HG02642 (cell line): Measurements from ENCODE around the gene ANO2.

Source experiments
- ATAC-seq: cut with Tn5 transposase; IDR thresholded peaks from one replicate; pipeline ENCODE4 v1.9.1; 2021; ENCODE audit warnings: mild to moderate bottlenecking; ENCODE audit not compliant: unreplicated experiment, poor library complexity

ANO2 gene

GRCh38 chr12:5648692-5649359 is 296.2 kb downstream of the ANO2 start:
- no peak for ATAC-seq

GRCh38 chr12:5643266-5643665 is 301.8 kb downstream of the ANO2 start:
- ATAC-seq: no peak

- no peak for ATAC-seq
Measured at GRCh38 chr12:5637698-5638097, 307.4 kb downstream of the ANO2 start.

GRCh38 chr12:5636907-5637306 is 308.2 kb downstream of the ANO2 start:
- no peak for ATAC-seq

- no peak for ATAC-seq
Measured at GRCh38 chr12:5633106-5633505, 312.0 kb downstream of the ANO2 start.

GRCh38 chr12:5632453-5632852 is 312.6 kb downstream of the ANO2 start:
- no peak for ATAC-seq

- ATAC-seq: no peak
Measured at GRCh38 chr12:5631497-5631896, 313.6 kb downstream of the ANO2 start.

GRCh38 chr12:5630726-5631125 is 314.3 kb downstream of the ANO2 start:
- ATAC-seq: no peak

GRCh38 chr12:5628501-5628900 is 316.6 kb downstream of the ANO2 start:
- no peak for ATAC-seq

GRCh38 chr12:5627053-5627630 is 317.9 kb downstream of the ANO2 start:
- ATAC-seq: no peak

- no peak for ATAC-seq
Measured at GRCh38 chr12:5626151-5626550, 318.9 kb downstream of the ANO2 start.

GRCh38 chr12:5624486-5625272 is 320.4 kb downstream of the ANO2 start:
- no peak for ATAC-seq

- no peak for ATAC-seq
Measured at GRCh38 chr12:5623411-5623810, 321.6 kb downstream of the ANO2 start.

- no peak for ATAC-seq
Measured at GRCh38 chr12:5622280-5622679, 322.8 kb downstream of the ANO2 start.

GRCh38 chr12:5621329-5621728 is 323.7 kb downstream of the ANO2 start:
- no peak for ATAC-seq

- no peak for ATAC-seq
Measured at GRCh38 chr12:5620896-5621295, 324.2 kb downstream of the ANO2 start.

GRCh38 chr12:5619628-5620027 is 325.4 kb downstream of the ANO2 start:
- ATAC-seq: no peak

GRCh38 chr12:5616854-5617253 is 328.2 kb downstream of the ANO2 start:
- no peak for ATAC-seq

- ATAC-seq: no peak
Measured at GRCh38 chr12:5615760-5616159, 329.3 kb downstream of the ANO2 start.

GRCh38 chr12:5614256-5614655 is 330.8 kb downstream of the ANO2 start:
- no peak for ATAC-seq

- no peak for ATAC-seq
Measured at GRCh38 chr12:5612556-5613410, 332.3 kb downstream of the ANO2 start.
